Activated T-helper 17 cell treated with anti-CD3 and anti-CD28 coated beads, Interleukin-2, amount 50 U/mL, for 72 hours (primary cell): ENCODE measurements around the gene KXD1. TPM values are rescaled to one million over a fixed set of nuclear protein-coding genes. Genes with fewer than 3 reads are reported as not detected.

Experiments used
- ATAC-seq: fragments of 150-1000 bp; cut with Tn5 transposase; replicated peaks from 2 replicates; pipeline ENCODE4 v1.10.0; 2021; ENCODE audit warnings: mild to moderate bottlenecking, moderate library complexity
- H3K27ac Mint-ChIP-seq: one replicate; pipeline ENCODE4 v1.8.0; 2022; ENCODE audit warnings: mixed read lengths
- H3K27me3 Mint-ChIP-seq: one replicate; pipeline ENCODE4 v1.8.0; 2022; ENCODE audit warnings: mixed read lengths
- H3K36me3 Mint-ChIP-seq: one replicate; pipeline ENCODE4 v1.8.0; 2022; ENCODE audit warnings: low read depth, mild to moderate bottlenecking, mixed read lengths
- H3K4me1 Mint-ChIP-seq: one replicate; pipeline ENCODE4 v1.8.0; 2022; ENCODE audit warnings: mixed read lengths
- H3K4me3 Mint-ChIP-seq: one replicate; pipeline ENCODE4 v1.8.0; 2022; ENCODE audit warnings: mild to moderate bottlenecking, mixed read lengths
- H3K9me3 Mint-ChIP-seq: one replicate; pipeline ENCODE4 v1.8.0; 2022; ENCODE audit warnings: mixed read lengths
- total RNA-seq, 2 donors: library from RNA; stranded (reverse); gene quantifications; one replicate each; pipeline ENCODE4 v1.2.3, GENCODE V29; 2022

Gene KXD1
- total RNA-seq, 2 donors from 2014 or later: 116 to 118 TPM

- Mint-ChIP-seq H3K36me3 (no peaks in the 10 kb centered on the region), H3K9me3 (no peaks in the 10 kb centered on the region), H3K4me3 (no peak overlapping the region), H3K4me1 (no peaks in the 10 kb centered on the region), H3K27me3 (peaks cover 25% of the 10 kb centered on the region), H3K27ac (no peak overlapping the region)
- no peak for ATAC-seq
Observed at GRCh38 chr19:18618236-18618635, 60.6 kb downstream of the KXD1 start.

Other genes starting within 250 kb of the KXD1 start
- gene LSM4, start 234.8 kb upstream of the KXD1 start, total RNA-seq: 100 to 1,000 TPM; 176 to 252 TPM
- gene PGPEP1, start 217.3 kb upstream of the KXD1 start, total RNA-seq: 10 to 100 TPM; 38.9 to 46.0 TPM
- under 1 TPM; 0.45 to 0.50 TPM for gene GDF15, start 171.7 kb upstream of the KXD1 start, total RNA-seq
- gene LRRC25, start 160.2 kb upstream of the KXD1 start, total RNA-seq: not detected
- gene SSBP4, start 138.5 kb upstream of the KXD1 start, total RNA-seq: 100 to 1,000 TPM in 1 of 2 donors, 10 to 100 TPM in 1; 73.8 to 169 TPM
- 10 to 100 TPM; 15.9 to 22.0 TPM for gene ISYNA1, start 119.7 kb upstream of the KXD1 start, total RNA-seq
- gene ELL, start 35.8 kb upstream of the KXD1 start, total RNA-seq: 10 to 100 TPM; 23.7 to 41.8 TPM
- 100 to 1,000 TPM; 222 to 320 TPM for gene FKBP8, start 14.3 kb upstream of the KXD1 start, total RNA-seq
- gene UBA52, start 14.0 kb downstream of the KXD1 start, total RNA-seq: 1,000 to 10,000 TPM; 1,569 to 1,681 TPM
- gene REX1BD, start 30.9 kb downstream of the KXD1 start, total RNA-seq: 10 to 100 TPM; 36.3 to 46.6 TPM
- not detected for gene CRLF1, start 48.9 kb downstream of the KXD1 start, total RNA-seq
- under 1 TPM in 1 of 2 donors, not detected in 1; 0.48 TPM for gene TMEM59L, start 55.0 kb downstream of the KXD1 start, total RNA-seq
- gene KLHL26, start 79.2 kb downstream of the KXD1 start, total RNA-seq: 10 to 100 TPM; 10.6 to 11.4 TPM
- gene CRTC1, start 125.8 kb downstream of the KXD1 start, total RNA-seq: 10 to 100 TPM in 1 of 2 donors, 1 to 10 TPM in 1; 7.8 to 13.6 TPM
- gene COMP, start 233.4 kb downstream of the KXD1 start, total RNA-seq: not detected